ENCODE data around the gene VWF.

DNA sequence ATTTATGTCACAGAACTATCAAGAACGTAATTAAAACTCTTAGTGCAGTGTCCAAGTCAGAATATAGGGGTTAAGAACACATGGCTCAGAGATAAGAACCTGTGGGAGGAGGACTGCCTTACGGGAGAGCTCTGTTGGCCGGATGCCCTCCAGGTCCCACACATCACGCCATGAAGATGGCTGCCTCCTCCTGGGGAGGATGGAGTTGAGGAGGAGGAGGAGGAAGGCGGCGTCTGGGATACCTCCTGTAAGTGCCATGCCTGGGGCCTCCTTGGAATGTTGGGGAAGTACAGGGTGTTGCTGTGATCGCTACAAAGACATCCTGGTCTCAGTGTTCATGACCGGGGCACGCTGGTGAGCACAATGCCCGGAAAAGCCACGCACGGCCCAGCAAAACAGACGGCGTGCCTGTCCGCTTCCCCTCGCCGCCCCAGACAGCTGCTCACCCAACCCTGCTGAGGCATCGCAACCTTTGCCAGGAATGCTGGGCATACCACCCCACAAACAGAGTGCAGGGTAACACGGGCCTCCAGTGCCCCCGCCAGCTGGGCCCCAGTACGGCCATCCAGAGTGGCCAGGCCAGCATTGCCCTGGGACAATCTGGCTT is 47.0 kb upstream of the VWF start:
- TF ChIP-seq, protein P1, sequence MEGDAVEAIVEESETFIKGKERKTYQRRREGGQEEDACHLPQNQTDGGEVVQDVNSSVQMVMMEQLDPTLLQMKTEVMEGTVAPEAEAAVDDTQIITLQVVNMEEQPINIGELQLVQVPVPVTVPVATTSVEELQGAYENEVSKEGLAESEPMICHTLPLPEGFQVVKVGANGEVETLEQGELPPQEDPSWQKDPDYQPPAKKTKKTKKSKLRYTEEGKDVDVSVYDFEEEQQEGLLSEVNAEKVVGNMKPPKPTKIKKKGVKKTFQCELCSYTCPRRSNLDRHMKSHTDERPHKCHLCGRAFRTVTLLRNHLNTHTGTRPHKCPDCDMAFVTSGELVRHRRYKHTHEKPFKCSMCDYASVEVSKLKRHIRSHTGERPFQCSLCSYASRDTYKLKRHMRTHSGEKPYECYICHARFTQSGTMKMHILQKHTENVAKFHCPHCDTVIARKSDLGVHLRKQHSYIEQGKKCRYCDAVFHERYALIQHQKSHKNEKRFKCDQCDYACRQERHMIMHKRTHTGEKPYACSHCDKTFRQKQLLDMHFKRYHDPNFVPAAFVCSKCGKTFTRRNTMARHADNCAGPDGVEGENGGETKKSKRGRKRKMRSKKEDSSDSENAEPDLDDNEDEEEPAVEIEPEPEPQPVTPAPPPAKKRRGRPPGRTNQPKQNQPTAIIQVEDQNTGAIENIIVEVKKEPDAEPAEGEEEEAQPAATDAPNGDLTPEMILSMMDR (conservative IDR thresholded peaks at IDR 0.05; ENCODE audit: low read depth, low read length), result no peak
- no peak for TF ChIP-seq EZH2 (IDR thresholded peaks at IDR 0.05; ENCODE audit: low read length, unreplicated experiment)

All from PC-3 (cell line).